Measurements from ENCODE around the gene MBTPS2.
"Not testable (repeated sequence)": the region's sequence is repeated elsewhere in the genome, so short reads cannot be mapped to it uniquely, and the experiment has no call there.

MBTPS2 gene

DNA sequence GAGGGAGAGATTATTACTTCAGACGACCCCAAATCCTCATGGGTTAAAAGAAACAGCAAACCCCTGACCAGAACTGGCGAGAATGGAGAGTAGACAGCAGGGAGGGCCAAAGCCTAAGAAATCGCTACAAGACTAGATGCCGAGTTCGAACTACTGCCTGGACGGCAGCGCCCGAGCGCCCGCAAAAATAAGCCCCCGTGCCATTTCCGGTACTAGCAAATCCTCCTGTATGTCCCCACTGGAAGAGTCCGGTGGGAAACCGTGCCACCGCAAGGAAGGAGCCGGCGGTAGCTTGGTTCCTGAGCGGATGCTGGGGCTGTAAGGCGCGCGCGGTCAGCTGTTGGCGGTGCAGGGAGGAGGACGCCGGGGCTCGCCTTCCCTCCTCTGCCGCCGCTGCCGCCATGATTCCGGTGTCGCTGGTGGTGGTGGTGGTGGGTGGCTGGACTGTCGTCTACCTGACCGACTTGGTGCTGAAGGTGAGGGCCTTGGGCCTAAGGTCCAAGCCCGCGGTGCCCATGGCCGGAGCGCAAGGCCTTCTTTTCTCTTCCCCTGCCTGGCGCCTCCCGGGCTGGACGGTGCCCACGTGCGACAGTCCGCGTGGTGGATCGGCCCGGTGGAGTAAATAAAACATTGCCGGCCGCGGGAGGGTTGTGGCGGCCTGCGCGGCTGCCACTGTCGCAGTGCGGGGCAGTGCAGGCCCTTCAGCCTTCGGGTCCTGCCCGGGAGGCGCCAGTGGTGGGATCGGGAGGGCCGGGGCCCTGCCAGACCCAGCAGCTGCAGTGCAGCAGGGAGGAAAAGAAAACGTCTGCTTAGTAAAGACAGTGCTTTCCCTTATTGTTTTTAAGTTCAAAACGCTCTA, at the start of gene MBTPS2:
TSS of gene MBTPS2 (plus strand) at position 284 of the 859 bp plus-strand sequence. CDS start at position 402, 118 bp downstream.
- DNase-seq (ENCODE audit: low spot score): peak; percentile 85

- DNase-seq (ENCODE audit: low spot score): no peak
These were observed 40.7 kb upstream of the MBTPS2 start for GRCh38 chrX:21798677-21799219.

- no peak for DNase-seq (ENCODE audit: low spot score)
These were observed 39.6 kb upstream of the MBTPS2 start for GRCh38 chrX:21799767-21800166.

DNA sequence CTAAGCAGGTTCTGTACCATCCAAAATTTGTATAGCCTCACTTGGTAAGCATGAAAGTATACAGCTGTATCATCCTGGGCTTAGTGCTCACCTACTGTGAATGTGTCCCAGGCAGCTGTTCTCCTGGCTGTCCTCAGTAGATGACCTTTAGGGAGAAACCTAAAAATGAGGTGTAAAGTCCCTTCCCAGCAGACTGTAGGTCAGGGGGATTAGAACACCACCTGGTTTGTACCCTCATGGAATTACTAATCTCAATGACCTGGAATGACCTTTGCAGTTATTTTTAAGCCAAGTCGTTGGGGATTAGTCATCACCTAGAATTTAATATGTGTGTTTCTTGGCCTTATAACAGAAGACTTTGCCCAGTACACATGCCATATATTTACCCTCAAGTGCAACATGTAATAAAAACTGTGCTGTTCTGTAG, 39.1 kb upstream of the MBTPS2 start:
- no peak for DNase-seq (ENCODE audit: low spot score)

DNA sequence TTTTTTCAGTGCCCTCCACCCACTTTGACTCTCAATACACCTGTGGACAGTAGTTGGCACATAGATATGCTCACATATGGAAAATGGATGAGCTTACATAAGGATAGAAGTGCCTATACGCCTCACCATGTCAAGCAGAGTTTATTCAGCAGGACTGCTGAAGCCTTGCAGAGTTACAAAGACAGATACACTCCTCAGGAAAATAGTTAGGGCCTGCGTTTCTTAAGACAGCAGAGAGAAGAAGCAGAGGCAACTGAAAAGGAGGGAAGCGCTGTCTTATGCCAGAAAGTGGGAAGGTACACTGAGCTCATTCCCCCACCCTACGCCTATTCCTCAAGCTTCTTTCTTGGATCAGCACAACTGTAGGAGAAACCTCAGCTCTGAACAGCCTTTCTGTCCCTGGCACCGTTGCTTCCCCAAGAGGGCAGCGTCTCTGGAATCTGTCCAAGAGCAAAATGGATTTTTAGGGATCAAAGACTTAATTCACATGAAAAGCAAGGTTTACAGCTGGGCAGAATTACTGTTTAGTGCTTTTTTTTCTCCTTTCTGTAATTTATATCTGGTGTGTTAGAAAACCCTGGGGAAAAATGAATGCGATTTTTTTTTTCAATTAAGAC, 37.3 kb upstream of the MBTPS2 start:
- DNase-seq (ENCODE audit: low spot score): no peak

DNA sequence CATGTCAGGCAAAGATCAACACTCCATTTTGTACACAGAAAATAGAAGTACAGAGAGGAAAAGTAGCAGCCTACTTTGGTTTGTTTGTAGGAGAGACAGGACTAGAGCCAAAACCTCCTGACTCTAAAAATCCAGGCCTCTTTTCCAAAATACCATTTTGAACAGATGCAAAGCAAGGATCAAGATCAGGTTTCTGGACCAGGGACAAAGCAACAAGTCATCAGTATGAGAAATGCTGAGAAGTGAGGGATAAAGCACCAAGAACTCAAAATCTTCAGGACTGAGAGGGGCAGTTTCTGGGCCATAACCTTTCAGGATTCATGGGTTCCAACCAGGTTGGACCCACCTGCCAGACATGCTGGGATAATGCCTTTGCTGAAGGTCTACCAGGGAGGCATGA, 36.6 kb upstream of the MBTPS2 start:
- DNase-seq (ENCODE audit: low spot score): no peak

DNA sequence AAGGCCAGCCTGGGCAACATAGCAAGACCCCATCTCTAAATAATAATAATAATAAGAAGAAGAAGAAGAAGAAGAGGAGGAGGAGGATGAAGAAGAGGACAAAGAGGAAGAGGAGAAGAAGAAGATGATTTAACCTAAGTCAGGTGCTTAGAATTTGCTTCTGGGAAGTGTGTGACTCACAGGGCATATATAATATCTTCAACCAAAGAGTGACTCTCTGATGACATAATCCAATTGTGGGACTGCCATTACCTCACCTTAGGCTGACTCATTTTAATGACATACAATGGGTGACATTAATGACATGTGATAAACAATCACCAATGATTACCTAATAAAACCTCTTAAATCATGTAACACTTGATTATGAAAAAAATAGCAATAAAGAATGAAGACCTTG, 32.7 kb upstream of the MBTPS2 start:
- DNase-seq (ENCODE audit: low spot score): no peak

DNA sequence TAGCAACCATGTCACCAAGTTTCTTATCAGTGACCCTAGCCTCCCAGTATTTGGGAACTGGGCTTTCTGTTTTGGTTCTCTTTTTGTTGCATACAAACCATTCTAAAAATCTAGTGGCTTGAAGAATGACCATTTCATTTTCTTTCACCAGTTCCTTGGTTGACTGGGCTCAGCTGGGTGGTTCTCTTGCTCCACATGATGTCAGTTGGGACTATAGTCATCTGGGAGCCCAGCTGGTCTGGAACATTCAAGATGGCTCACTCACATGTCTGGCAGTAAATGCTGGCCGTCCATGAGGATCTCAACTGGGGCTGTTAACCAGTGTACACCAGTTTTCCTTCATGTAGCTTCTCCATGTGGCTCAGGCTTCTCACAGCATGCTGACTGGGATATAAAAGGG, 27.6 kb upstream of the MBTPS2 start:
- no peak for DNase-seq (ENCODE audit: low spot score)

DNA sequence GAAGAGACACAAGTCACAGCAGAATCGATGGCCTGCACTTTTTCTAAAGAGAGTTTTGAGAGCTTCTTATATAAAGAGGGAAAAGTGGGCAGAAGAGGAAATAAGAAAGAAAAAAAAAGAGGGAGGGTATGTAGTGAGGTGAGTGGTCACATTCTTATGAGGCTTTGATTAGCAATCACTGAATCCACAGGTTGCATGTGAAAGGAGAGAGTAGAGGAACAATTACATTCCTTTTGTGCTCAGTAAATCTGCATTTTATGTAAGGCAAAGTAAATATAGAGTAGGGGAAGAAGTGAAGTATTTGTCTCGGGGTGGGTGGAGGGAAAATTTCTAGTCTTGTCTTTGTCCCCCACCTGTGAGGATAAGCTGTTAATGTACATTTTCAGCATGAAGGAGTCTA, 26.8 kb upstream of the MBTPS2 start:
- no peak for DNase-seq (ENCODE audit: low spot score)

DNA sequence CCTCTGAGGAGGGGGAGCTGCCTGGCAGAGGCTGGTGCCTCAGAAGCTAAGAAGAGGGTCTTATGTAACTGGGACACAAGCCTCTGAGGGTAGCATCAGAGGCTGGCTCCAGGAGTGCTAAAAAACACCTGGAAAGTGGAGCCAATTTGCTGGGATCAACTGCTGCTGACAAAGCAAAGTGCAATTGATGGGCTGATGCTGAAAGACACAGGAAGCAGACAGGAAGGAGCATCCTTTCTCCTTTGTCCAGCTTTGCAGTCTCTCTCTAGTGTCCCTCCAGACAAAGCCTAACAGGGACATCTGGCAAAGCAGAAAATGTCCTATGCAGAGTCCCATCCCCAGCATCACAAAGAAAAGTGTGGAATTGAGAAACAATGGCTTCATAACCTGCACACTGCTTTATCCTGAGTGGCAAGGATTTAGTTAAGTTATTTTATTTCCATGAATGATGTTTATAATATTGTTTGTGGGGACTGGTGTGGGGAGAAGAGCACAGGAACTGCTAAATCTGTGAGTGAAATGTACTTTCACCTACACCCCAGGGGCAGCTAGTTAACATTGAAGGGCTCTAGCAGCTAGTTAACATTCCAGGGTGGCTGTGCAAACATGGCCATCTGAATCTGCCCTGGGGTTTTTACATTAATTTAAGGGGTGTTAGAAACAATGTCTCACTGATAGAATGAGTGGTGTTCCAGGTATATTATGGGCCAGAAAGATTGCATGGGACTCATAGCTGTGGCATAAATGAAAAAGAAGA, 25.6 kb upstream of the MBTPS2 start:
- DNase-seq (ENCODE audit: low spot score): no peak

- no peak for DNase-seq (ENCODE audit: low spot score)
These were observed 23.3 kb upstream of the MBTPS2 start for GRCh38 chrX:21816136-21816535.

- DNase-seq (ENCODE audit: low spot score): not testable (repeated sequence)
These were observed 19.2 kb upstream of the MBTPS2 start for GRCh38 chrX:21820170-21820569.

DNA sequence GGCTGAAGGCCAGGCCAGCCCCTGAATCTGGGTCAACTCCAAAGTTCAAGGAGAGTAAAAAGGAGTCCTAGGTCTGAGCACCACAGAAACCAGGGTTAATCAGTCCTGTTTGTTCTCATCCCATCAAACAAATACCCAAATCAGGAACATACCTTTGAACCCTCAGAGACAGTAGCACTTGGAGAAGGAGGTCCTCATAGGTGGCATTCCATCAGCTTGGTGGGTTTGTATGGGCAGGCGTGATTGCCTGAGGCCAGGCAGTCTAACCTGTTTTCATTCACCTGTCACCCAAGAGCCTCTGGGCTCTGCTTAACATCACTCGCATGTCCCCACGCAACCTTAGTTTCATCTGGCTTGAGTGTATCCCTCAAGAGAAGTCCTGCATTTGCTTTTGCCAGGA, 17.5 kb upstream of the MBTPS2 start:
- no peak for DNase-seq (ENCODE audit: low spot score)

DNA sequence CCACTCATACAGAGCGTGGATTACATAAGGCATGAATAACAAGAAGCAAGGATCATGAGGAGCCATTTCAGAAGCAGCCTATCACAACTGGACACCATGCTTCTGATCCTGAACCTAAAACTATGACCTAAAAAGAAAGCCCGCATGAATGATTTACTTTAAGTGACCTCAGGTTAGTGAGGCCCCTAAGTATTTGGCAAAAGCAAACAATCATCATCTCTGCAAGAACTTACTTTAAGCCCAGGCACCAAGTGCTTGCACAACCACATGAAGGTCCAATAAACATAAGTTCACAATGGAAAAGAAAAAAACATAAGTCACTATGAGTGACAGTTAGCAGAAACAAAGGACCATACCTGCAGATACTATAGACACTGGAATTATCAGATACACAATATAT, 7.9 kb upstream of the MBTPS2 start:
- no peak for DNase-seq (ENCODE audit: low spot score)

DNA sequence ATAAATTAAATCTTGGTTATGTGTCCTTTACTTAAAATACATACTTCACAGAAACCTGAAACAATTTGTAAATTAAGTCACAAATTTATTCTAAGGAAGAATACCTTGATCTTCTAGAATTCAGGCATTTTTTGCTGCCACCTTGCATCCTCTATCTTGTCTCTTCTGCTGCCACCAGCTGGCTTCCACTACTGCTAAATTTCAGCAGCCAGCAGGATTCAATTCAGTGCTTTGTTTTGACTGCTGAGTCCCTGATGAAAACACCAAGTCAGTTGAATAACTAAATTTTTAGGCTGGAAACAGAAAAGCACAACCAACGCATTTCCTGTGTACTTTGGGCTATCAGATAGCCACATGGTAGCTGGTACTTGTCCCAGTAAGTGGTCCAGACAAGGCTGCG, 2.4 kb upstream of the MBTPS2 start:
- DNase-seq (ENCODE audit: low spot score): no peak

- no peak for DNase-seq (ENCODE audit: low spot score)
These were observed 482 bp upstream of the MBTPS2 start for GRCh38 chrX:21838937-21839333.

DNA sequence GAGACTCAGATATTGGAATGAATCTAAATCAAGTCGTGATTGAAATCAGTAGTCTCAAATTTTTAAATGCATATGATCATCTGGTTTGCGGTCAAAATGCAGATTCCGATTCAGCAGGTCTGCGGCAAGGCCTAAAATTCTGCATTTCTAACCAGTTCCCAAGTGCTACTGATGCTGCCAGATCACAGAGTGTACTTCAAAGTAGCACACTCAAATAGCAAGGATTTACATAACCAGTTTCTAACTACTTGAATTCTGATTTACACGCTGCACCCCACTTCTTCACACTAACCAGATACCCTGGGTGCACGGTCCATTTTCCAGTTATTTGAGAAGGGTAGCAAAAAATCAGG, 752 bp downstream of the MBTPS2 start:
- no peak for DNase-seq (ENCODE audit: low spot score)

GRCh38 chrX:21843179-21843578, 3.8 kb downstream of the MBTPS2 start:
- no peak for DNase-seq (ENCODE audit: low spot score)

- no peak for DNase-seq (ENCODE audit: low spot score)
These were observed 5.7 kb downstream of the MBTPS2 start for GRCh38 chrX:21845096-21845495.

- DNase-seq (ENCODE audit: low spot score): no peak
These were observed 7.9 kb downstream of the MBTPS2 start for GRCh38 chrX:21847342-21847741.

- DNase-seq (ENCODE audit: low spot score): no peak
These were observed 14.2 kb downstream of the MBTPS2 start for GRCh38 chrX:21853578-21853977.

DNA sequence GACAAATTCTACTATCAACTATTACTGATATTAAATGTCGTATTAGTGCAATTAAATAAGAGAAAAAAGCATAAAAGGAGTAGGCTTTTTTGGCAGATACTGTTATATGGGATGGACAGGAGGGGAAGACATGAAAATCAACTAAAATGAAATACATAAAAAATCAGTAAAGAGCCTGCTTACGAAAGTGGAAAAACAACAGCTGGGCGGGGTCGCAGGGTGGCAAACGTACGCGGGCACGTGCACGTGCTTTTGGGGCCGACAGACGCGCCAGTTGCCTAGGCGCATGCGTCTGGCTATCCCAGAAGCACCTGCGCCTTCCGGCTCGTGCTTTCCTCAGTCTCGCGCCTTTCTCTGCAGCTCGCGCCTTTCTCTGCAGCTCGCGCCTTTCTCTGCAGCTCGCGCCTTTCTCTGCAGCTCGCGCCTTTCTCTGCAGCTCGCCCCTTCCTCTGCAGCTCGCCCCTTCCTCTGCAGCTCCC, 16.6 kb downstream of the MBTPS2 start, which contains the start of gene YY2:
TSS of gene YY2 (plus strand) at position 51 of the 479 bp plus-strand sequence. CDS start 498 bp downstream, outside the sequence.
- no peak for DNase-seq (ENCODE audit: low spot score)

Data from ecto neural progenitor cell (in vitro differentiated cells).